ENCODE data around the gene CACNA1D.

The CACNA1D gene

DNA sequence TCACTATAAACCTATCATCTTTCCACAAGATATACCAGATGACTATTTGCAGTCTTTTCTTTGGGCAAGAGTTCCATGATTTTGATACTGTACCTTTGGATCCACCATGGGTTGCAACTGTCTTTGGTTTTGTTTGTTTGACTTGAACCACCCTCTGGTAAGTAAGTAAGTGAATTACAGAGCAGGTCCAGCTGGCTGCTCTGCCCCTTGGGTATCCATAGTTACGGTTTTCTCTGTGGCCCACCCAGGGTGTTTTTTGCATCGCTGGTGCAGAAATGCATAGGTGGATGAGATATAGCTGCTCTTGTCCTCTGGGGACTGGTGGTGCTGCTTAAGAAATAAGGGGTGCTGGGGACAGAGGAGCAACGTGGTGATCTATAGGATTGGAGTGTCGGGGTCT, 318.0 kb downstream of the CACNA1D start:
- H3K9ac ChIP-seq (ENCODE audit: insufficient read length) = no peak overlapping the region
- H3K36me3 ChIP-seq (ENCODE audit: insufficient read depth, low read length) = no peaks in the 10 kb centered on the region
- no peaks in the 10 kb centered on the region for H3K9me3 ChIP-seq (ENCODE audit: low read depth, low read length)
- H3K27ac ChIP-seq = no peak overlapping the region
- no peak for TF ChIP-seq EZH2 (IDR thresholded peaks at IDR 0.05)
- no peak for TF ChIP-seq POLR2AphosphoS5 (IDR thresholded peaks at IDR 0.05; ENCODE audit: borderline replicate concordance, low read depth, low read length)
- no peak for TF ChIP-seq FOXP2 (optimal IDR thresholded peaks at IDR 0.05; ENCODE audit: control extremely low read depth, extremely low read length, insufficient read depth)
- no peak overlapping the region for H3K4me3 ChIP-seq
- DNase-seq (ENCODE audit: low read depth, low spot score) = no peak

- no peaks in the 10 kb centered on the region for H3K36me3 ChIP-seq (ENCODE audit: insufficient read depth, low read length)
- no peaks in the 10 kb centered on the region for H3K9me3 ChIP-seq (ENCODE audit: low read depth, low read length)
- H3K9ac ChIP-seq (ENCODE audit: insufficient read length) = no peak overlapping the region
- DNase-seq (ENCODE audit: low read depth, low spot score) = no peak
- TF ChIP-seq POLR2AphosphoS5 (IDR thresholded peaks at IDR 0.05; ENCODE audit: borderline replicate concordance, low read depth, low read length) (no peak), EZH2 (IDR thresholded peaks at IDR 0.05) (no peak), FOXP2 (optimal IDR thresholded peaks at IDR 0.05; ENCODE audit: control extremely low read depth, extremely low read length, insufficient read depth) (no peak)
- no peak overlapping the region for H3K4me3 ChIP-seq
- no peak overlapping the region for H3K27ac ChIP-seq
These were observed 318.8 kb downstream of the CACNA1D start for GRCh38 chr3:53813229-53813628.

- TF ChIP-seq EZH2 (IDR thresholded peaks at IDR 0.05) = no peak
- TF ChIP-seq POLR2AphosphoS5 (IDR thresholded peaks at IDR 0.05; ENCODE audit: borderline replicate concordance, low read depth, low read length) = no peak
- no peak for TF ChIP-seq FOXP2 (optimal IDR thresholded peaks at IDR 0.05; ENCODE audit: control extremely low read depth, extremely low read length, insufficient read depth)
- Histone ChIP-seq H3K9ac (ENCODE audit: insufficient read length) (no peak overlapping the region), H3K36me3 (ENCODE audit: insufficient read depth, low read length) (no peaks in the 10 kb centered on the region), H3K4me3 (no peak overlapping the region), H3K27ac (no peak overlapping the region), H3K9me3 (ENCODE audit: low read depth, low read length) (no peaks in the 10 kb centered on the region)
- no peak for DNase-seq (ENCODE audit: low read depth, low spot score)
These were observed 319.5 kb downstream of the CACNA1D start for GRCh38 chr3:53813876-53814275.

- TF ChIP-seq FOXP2 (optimal IDR thresholded peaks at IDR 0.05; ENCODE audit: control extremely low read depth, extremely low read length, insufficient read depth) (no peak), EZH2 (IDR thresholded peaks at IDR 0.05) (no peak), POLR2AphosphoS5 (IDR thresholded peaks at IDR 0.05; ENCODE audit: borderline replicate concordance, low read depth, low read length) (no peak)
- no peak overlapping the region for H3K4me3 ChIP-seq
- H3K9me3 ChIP-seq (ENCODE audit: low read depth, low read length) = no peaks in the 10 kb centered on the region
- H3K36me3 ChIP-seq (ENCODE audit: insufficient read depth, low read length) = no peaks in the 10 kb centered on the region
- H3K9ac ChIP-seq (ENCODE audit: insufficient read length) = no peak overlapping the region
- no peak for DNase-seq (ENCODE audit: low read depth, low spot score)
- no peak overlapping the region for H3K27ac ChIP-seq
These were observed 320.7 kb downstream of the CACNA1D start for GRCh38 chr3:53815067-53815466.

DNA sequence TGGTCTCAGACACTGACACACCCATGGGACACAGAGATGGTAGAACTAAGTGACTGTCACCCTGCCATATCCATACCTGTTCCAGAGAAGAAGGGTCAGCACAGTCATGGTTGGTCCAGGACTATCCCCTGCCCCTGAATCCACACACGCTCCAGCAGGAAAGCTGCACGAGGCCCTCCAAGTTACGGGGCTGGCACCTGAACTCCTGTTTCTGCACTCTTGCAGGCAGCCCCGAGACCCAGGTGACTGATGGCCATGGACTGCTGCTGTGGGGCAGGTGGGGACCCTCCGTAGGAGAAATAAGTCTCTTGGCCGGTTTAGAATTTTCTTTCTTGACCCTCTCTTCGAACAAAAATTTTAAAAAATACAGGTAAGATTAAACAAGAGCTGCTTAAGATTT, 321.2 kb downstream of the CACNA1D start:
- TF ChIP-seq POLR2AphosphoS5 (IDR thresholded peaks at IDR 0.05; ENCODE audit: borderline replicate concordance, low read depth, low read length) (no peak), EZH2 (IDR thresholded peaks at IDR 0.05) (no peak), FOXP2 (optimal IDR thresholded peaks at IDR 0.05; ENCODE audit: control extremely low read depth, extremely low read length, insufficient read depth) (no peak)
- H3K9ac ChIP-seq (ENCODE audit: insufficient read length) = no peak overlapping the region
- H3K36me3 ChIP-seq (ENCODE audit: insufficient read depth, low read length) = no peaks in the 10 kb centered on the region
- DNase-seq (ENCODE audit: low read depth, low spot score) = no peak
- no peak overlapping the region for H3K4me3 ChIP-seq
- no peaks in the 10 kb centered on the region for H3K9me3 ChIP-seq (ENCODE audit: low read depth, low read length)
- no peak overlapping the region for H3K27ac ChIP-seq

- Histone ChIP-seq H3K27ac (no peak overlapping the region), H3K36me3 (ENCODE audit: insufficient read depth, low read length) (no peaks in the 10 kb centered on the region), H3K9ac (ENCODE audit: insufficient read length) (no peak overlapping the region), H3K4me3 (no peak overlapping the region), H3K9me3 (ENCODE audit: low read depth, low read length) (no peaks in the 10 kb centered on the region)
- no peak for DNase-seq (ENCODE audit: low read depth, low spot score)
- TF ChIP-seq EZH2 (IDR thresholded peaks at IDR 0.05) (no peak), POLR2AphosphoS5 (IDR thresholded peaks at IDR 0.05; ENCODE audit: borderline replicate concordance, low read depth, low read length) (no peak)
These were observed 322.0 kb downstream of the CACNA1D start for GRCh38 chr3:53816425-53816824.

GRCh38 chr3:53817211-53817610, 322.8 kb downstream of the CACNA1D start:
- Histone ChIP-seq H3K9me3 (ENCODE audit: low read depth, low read length) (no peaks in the 10 kb centered on the region), H3K4me3 (no peak overlapping the region), H3K9ac (ENCODE audit: insufficient read length) (no peak overlapping the region), H3K36me3 (ENCODE audit: insufficient read depth, low read length) (no peaks in the 10 kb centered on the region), H3K27ac (no peak overlapping the region)
- no peak for TF ChIP-seq FOXP2 (optimal IDR thresholded peaks at IDR 0.05; ENCODE audit: control extremely low read depth, extremely low read length, insufficient read depth)
- no peak for TF ChIP-seq POLR2AphosphoS5 (IDR thresholded peaks at IDR 0.05; ENCODE audit: borderline replicate concordance, low read depth, low read length)
- TF ChIP-seq EZH2 (IDR thresholded peaks at IDR 0.05) = no peak
- DNase-seq (ENCODE audit: low read depth, low spot score) = no peak

DNA sequence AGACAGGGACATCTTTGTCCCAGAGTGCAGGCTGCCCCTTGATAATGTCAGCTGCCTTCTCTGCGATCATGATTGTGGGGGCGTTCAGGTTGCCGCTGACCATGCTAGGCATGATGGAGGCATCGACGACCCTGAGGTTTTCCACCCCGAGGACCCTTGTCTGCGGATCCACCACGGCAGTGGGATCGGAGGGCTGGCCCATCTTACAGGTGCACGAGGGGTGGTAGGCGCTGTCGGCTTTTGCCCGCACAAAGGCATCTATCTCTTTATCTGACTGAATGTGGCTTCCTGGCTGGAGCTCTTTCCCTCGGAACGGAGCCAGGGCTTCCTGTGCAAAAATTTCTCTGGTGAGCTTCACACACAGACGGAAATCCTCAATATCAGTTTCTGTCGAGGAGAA, 323.4 kb downstream of the CACNA1D start:
- H3K27ac ChIP-seq = no peak overlapping the region
- H3K36me3 ChIP-seq (ENCODE audit: insufficient read depth, low read length) = no peaks in the 10 kb centered on the region
- H3K4me3 ChIP-seq = no peak overlapping the region
- no peak overlapping the region for H3K9ac ChIP-seq (ENCODE audit: insufficient read length)
- DNase-seq (ENCODE audit: low read depth, low spot score) = no peak
- TF ChIP-seq EZH2 (IDR thresholded peaks at IDR 0.05) (no peak), FOXP2 (optimal IDR thresholded peaks at IDR 0.05; ENCODE audit: control extremely low read depth, extremely low read length, insufficient read depth) (no peak), POLR2AphosphoS5 (IDR thresholded peaks at IDR 0.05; ENCODE audit: borderline replicate concordance, low read depth, low read length) (no peak)
- H3K9me3 ChIP-seq (ENCODE audit: low read depth, low read length) = no peaks in the 10 kb centered on the region
